Smooth muscle cell (in vitro differentiated cells): Measurements from ENCODE around the gene CAPNS2. TPM values are rescaled to one million over a fixed set of nuclear protein-coding genes. Genes with fewer than 3 reads are reported as not detected.

Experiments used
- DNase-seq: peaks from one replicate; lab custom pipeline; 2025; ENCODE audit not compliant: unreplicated experiment; lab: John Stamatoyannopoulos, UW
- H2AFZ ChIP-seq: fragments of 200-600 bp; sonication (generic); 2 replicates; pipeline ENCODE4 v1.6.0; 2016; ENCODE audit warnings: antibody characterized with exemption, low read depth, mild to moderate bottlenecking
- H3F3A ChIP-seq: fragments of 200-600 bp; sonication (generic); 2 replicates; pipeline ENCODE4 v1.6.0; 2017; ENCODE audit warnings: antibody characterized with exemption, low read depth
- H3K27ac ChIP-seq: fragments of 200-600 bp; sonication (generic); 2 replicates; pipeline ENCODE4 v1.5.1; 2016; ENCODE audit warnings: low read depth, mild to moderate bottlenecking
- H3K27me3 ChIP-seq: fragments of 200-600 bp; sonication (generic); 2 replicates; pipeline ENCODE4 v1.6.1; 2016; ENCODE audit warnings: low read depth, mild to moderate bottlenecking
- H3K36me3 ChIP-seq: fragments of 200-600 bp; sonication (generic); 2 replicates; pipeline ENCODE4 v1.5.1; 2016; ENCODE audit warnings: low read depth
- H3K4me1 ChIP-seq: fragments of 200-600 bp; sonication (generic); 2 replicates; pipeline ENCODE4 v1.5.1; 2016; ENCODE audit warnings: low read depth
- H3K4me2 ChIP-seq: fragments of 200-600 bp; sonication (generic); 2 replicates; pipeline ENCODE4 v1.6.0; 2016; ENCODE audit warnings: mild to moderate bottlenecking
- H3K4me3 ChIP-seq: fragments of 200-600 bp; sonication (generic); 2 replicates; pipeline ENCODE4 v1.5.1; 2016; ENCODE audit warnings: mild to moderate bottlenecking
- H3K79me2 ChIP-seq: fragments of 200-600 bp; sonication (generic); 2 replicates; pipeline ENCODE4 v1.6.0; 2016; ENCODE audit warnings: low read depth, mild to moderate bottlenecking
- H3K9ac ChIP-seq: fragments of 200-600 bp; sonication (generic); 2 replicates; pipeline ENCODE4 v1.6.0; 2016; ENCODE audit warnings: low read depth
- H3K9me3 ChIP-seq: fragments of 200-600 bp; sonication (generic); replicated peaks from 2 replicates; pipeline ENCODE4 v1.5.1; 2016; ENCODE audit warnings: low read depth
- H4K20me1 ChIP-seq: fragments of 200-600 bp; sonication (generic); 2 replicates; pipeline ENCODE4 v1.6.0; 2016; ENCODE audit warnings: low read depth
- CTCF ChIP-seq: fragments of 200-600 bp; sonication (generic); IDR thresholded peaks from 2 replicates; pipeline ENCODE4 v1.5.1; 2017; ENCODE audit warnings: borderline replicate concordance, mild to moderate bottlenecking, antibody characterized with exemption; ENCODE audit not compliant: insufficient read depth, poor library complexity, severe bottlenecking
- WGBS: methylation state at CpG from one replicate; pipeline ENCODE4 v1.1.7; 2016; ENCODE audit warnings: low lambda C conversion rate; 5-methylcytosine and 5-hydroxymethylcytosine counted together
- polyA plus RNA-seq: library from polyadenylated mRNA; unstranded; fragments of >200 nt; fragmentation: Nextera tagmentation; extraction: Ambion mirVana; gene quantifications from 2 replicates; pipeline ENCODE4 v1.2.1, GENCODE V29; 2016
- total RNA-seq: library from RNA; depleted of rRNA; stranded (reverse); fragments of >200 nt; gene quantifications from 2 replicates; pipeline ENCODE4 v1.2.3, GENCODE V29; 2014

CAPNS2 gene
- total and polyA plus RNA-seq, 2 experiments from 2014 or later, result 3.0 to 10.4 TPM

GRCh38 chr16:55559233-55559632 is 7.3 kb upstream of the CAPNS2 start:
- no peaks in the 10 kb centered on the region for H3K4me1 ChIP-seq
- no peaks in the 10 kb centered on the region for H3K36me3 ChIP-seq
- DNase-seq, result no peak
- no peak for TF ChIP-seq CTCF
- no peak overlapping the region for H3K27ac ChIP-seq
- H3K79me2 ChIP-seq, result no peaks in the 10 kb centered on the region
- H4K20me1 ChIP-seq, result no peaks in the 10 kb centered on the region
- no peak overlapping the region for H3K4me3 ChIP-seq
- no peak overlapping the region for H3K9ac ChIP-seq
- H3F3A ChIP-seq, result peaks cover 5% of the 10 kb centered on the region
- no peaks in the 10 kb centered on the region for H3K9me3 ChIP-seq
- no peak overlapping the region for H3K4me2 ChIP-seq
- H3K27me3 ChIP-seq, result no peaks in the 10 kb centered on the region
- H2AFZ ChIP-seq, result no peak overlapping the region

- no peaks in the 10 kb centered on the region for H3K4me1 ChIP-seq
- no peaks in the 10 kb centered on the region for H3K27me3 ChIP-seq
- H3K79me2 ChIP-seq, result no peaks in the 10 kb centered on the region
- H3K9ac ChIP-seq, result no peak overlapping the region
- TF ChIP-seq CTCF, result no peak
- no peaks in the 10 kb centered on the region for H4K20me1 ChIP-seq
- no peaks in the 10 kb centered on the region for H3K36me3 ChIP-seq
- H3K27ac ChIP-seq, result no peak overlapping the region
- WGBS, result 59% methylated on average over 1 of the region's 1 CpG
- H3K9me3 ChIP-seq, result no peaks in the 10 kb centered on the region
- DNase-seq, result no peak
- no peak overlapping the region for H3K4me3 ChIP-seq
- peaks cover 5% of the 10 kb centered on the region for H3F3A ChIP-seq
- H3K4me2 ChIP-seq, result no peak overlapping the region
- H2AFZ ChIP-seq, result no peak overlapping the region
These were observed 6.5 kb upstream of the CAPNS2 start for GRCh38 chr16:55559933-55560516.

GRCh38 chr16:55561319-55561848 is 5.1 kb upstream of the CAPNS2 start:
- H4K20me1 ChIP-seq, result no peaks in the 10 kb centered on the region
- TF ChIP-seq CTCF, result no peak
- no peak for DNase-seq
- no peaks in the 10 kb centered on the region for H3K79me2 ChIP-seq
- H3K9ac ChIP-seq, result no peak overlapping the region
- no peak overlapping the region for H3K4me2 ChIP-seq
- H3K27me3 ChIP-seq, result no peaks in the 10 kb centered on the region
- no peaks in the 10 kb centered on the region for H3K36me3 ChIP-seq
- H2AFZ ChIP-seq, result no peak overlapping the region
- H3K4me1 ChIP-seq, result no peaks in the 10 kb centered on the region
- no peak overlapping the region for H3K4me3 ChIP-seq
- WGBS, result 91% methylated on average over 2 of the region's 2 CpGs
- no peak overlapping the region for H3K27ac ChIP-seq
- no peaks in the 10 kb centered on the region for H3K9me3 ChIP-seq
- peaks cover 5% of the 10 kb centered on the region for H3F3A ChIP-seq

GRCh38 chr16:55562936-55563335 is 3.5 kb upstream of the CAPNS2 start:
- no peaks in the 10 kb centered on the region for H3K27me3 ChIP-seq
- no peaks in the 10 kb centered on the region for H3K36me3 ChIP-seq
- WGBS, result 94% methylated on average over 1 of the region's 1 CpG
- no peak overlapping the region for H3K4me2 ChIP-seq
- TF ChIP-seq CTCF, result no peak
- no peak for DNase-seq
- H3F3A ChIP-seq, result peaks cover 5% of the 10 kb centered on the region
- H2AFZ ChIP-seq, result no peak overlapping the region
- no peak overlapping the region for H3K9ac ChIP-seq
- H3K4me3 ChIP-seq, result no peak overlapping the region
- H3K27ac ChIP-seq, result no peak overlapping the region
- H4K20me1 ChIP-seq, result no peaks in the 10 kb centered on the region
- no peaks in the 10 kb centered on the region for H3K9me3 ChIP-seq
- H3K79me2 ChIP-seq, result no peaks in the 10 kb centered on the region
- H3K4me1 ChIP-seq, result no peaks in the 10 kb centered on the region
